ENCODE data around the gene HTT. TPM values are rescaled to one million over a fixed set of nuclear protein-coding genes. Genes with fewer than 3 reads are reported as not detected.

Gene HTT
- polyA plus RNA-seq, 4 donors = 28.6 to 41.3 (median 33.3) TPM

DNA sequence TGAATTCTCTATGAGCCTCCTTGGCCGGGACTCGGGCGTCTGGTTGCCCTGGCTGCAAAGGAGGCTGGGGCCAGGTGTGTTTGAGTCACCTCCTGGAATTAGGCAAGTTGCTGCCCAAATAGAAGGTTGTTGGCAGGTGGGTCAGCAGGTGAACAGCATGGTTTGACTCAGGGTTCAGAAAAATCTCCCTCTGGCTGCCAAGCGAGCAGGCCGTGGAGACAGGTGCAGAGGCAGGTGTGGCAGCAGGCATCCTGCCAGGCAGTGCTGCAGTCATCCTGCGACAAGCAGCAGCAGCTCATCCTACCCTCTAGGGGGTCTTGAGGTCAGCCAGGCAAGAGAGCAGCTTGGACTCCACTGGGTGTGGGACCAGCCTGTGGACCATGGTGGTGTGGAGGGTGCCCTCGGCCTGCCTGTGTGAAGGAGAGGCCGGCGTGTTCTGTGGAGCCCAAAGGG lies 182.6 kb downstream of the HTT start:
- DNase-seq (ENCODE audit: low read depth in 4 of 4, low spot score in 2 of 4) = no peak

DNA sequence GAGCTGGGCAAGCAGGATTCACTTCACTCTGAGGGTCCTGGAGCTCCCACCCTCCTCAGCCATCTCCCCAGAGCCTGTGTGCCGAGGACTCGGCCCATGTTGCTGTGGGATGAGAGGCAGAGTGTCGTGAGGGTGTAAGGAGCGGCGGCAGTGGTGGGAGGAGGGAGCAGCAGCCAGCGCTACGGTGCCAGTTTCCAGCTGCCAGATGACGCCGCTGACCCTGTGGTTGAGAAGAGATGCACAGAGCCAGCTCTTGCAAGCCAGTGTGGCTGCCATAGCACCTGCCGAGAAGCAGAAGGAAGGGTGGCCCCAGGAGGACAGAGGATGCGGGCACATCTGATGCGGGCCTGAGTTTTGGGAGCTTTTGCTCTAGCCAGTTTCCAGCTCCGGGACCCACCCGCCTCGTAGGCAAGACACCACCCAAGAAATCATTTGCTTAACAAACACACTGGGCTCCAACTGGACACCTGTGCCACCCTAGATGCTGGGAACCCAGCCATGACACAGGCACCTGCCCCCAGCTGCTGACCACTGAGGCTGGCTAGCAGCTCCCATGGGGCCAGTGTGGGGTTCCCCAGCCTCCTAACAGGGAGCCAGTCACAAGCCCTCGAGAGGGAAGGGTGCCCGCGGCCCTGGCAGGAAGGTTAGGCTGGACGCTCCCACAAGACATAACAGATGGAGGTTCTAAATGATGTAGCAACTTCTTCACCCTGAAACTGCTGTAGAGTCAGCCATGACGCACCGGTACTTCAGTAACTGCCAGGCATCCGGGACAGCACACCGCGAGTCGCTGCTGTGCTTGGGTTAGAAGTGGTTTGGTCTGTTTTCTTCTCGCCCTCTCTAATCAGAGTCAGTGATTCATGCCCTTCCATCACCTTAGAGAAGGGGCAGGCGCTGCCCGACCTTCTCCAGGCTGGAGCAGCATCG lies 183.3 kb downstream of the HTT start:
- no peak for DNase-seq (ENCODE audit: low read depth in 4 of 4, low spot score in 2 of 4)

DNA sequence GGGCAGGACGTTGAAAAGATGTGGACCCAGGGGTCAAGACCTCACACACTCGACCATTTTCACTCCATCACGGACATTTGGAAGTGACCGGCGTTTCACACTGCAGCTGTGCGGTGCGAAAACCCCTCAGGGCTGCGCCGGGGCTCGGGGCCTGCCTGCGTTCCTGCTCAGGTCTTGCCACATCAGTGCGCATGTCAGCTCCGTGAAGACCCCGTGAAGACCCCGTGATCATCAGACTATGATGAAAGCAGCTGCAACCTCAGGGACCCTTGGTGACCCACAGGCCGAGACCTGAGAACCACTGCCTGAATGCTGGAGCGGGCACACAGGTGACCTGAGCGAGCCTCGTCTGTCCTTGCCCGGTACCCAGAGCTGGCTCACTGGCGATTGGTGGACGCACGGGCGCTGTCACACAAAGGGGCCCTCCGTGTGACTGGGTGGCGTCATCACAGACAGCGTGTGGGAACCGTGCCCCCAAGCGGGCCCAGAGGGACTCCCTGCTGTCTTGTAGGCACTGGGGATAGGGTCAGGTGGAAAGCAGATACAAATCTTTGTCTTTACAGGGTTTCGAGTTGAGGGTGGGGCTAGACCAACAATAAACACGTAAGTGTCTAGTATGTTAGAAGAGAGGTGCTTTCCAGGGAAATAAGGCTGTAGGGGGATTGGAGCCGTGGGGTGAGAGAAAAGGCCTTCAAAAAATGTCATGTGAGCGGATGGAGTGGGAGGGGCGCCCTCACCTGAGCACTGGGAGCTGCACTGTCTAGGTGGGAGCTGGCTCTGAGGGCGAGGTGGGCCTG lies 187.1 kb downstream of the HTT start:
- DNase-seq (ENCODE audit: low read depth in 4 of 4, low spot score in 2 of 4) = no peak

DNA sequence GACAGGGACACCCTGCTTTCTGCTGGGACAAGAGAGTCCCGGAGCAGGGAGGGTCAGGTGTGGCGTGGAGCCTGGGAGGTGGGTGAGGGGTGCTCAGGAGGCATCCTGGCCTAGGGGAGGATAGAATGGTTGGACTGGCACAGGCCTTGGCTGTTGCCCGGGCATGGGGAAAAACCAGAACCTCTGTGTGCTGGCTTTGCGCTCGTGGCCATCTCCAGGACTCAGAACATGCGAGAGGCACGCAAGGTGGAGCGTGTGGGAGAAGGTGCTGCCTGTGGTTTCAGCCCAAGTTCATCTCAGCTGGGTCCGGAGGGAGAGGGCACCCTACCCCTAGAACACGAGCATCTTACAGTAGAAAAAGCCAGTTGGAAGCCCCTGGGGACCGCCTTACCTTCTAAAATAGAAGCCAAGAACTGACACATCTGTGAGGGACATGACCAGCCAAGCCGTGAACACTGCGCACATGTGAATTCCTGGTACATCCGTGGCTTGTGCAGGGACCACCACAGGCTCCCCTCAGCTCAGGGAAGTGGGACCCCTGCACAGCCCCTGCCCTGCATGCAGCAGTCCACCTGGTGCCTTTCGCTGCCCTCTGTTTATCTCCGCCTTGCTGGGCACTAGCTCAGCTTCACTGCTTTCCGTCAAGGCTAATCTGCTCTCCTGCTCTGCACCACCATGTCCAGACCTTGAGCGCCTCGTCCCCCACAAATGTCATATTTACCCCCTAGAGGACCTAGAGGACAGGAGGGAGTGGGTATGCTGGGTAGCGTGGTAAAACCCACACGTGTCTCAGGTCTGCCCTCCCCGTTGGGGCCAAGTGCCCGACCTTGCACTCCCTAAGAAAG lies 187.9 kb downstream of the HTT start:
- DNase-seq (ENCODE audit: low read depth in 4 of 4, low spot score in 2 of 4) = no peak

DNA sequence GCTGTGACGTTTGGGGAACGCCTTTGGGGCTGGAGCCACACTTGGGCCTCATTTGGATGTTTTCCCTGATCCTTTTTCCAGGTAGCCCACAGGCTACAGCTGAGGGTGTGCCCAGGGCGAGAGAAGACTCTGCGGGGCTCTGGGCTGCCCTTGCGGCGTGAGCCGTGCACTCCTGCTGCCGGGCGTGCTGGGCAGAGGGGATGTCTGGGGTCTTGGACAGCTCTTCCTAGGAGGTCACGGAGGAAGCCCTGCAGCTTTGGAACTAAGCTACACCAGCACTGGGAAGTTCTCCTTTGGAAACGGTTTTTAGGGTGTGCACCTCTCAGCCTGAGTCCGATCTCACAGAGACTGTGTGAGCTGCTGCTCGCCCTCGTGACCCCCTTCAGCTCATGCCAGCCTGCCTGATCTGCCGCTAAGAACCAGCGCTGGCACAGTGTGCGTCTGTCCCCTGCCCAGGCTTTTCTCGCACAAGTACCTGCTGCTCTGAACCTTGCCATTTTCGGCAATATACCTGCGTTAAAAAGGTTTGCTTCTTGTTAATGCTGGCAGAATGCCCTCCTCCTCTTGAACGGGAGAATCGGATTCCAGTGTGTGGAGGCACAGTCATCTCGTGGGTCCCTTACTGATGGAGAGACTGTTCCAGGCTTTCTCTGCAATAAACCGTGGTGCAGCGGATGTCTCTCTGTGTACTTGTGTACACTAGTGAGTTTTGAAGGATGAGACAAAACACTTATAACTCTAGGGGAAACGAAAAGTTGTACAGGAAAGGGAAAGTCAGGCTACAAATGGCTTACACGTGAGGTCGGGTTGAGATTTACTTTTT lies 188.8 kb downstream of the HTT start:
- DNase-seq (ENCODE audit: low read depth in 4 of 4, low spot score in 2 of 4) = no peak

DNA sequence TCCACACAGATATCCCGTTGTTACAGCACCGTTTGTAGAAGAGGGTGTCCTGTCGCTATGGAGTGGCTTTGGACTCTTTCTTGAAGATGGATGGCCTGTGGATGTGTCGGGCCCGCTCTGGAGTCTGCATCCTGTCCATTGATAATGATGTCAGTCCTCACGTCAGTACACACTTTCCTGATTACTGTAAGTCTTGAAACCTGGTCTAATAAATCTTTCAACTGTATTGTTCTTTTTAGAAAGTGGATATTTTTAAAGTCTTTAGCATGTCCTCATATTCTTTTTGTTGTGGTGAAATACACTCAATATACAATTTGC lies 189.4 kb downstream of the HTT start:
- DNase-seq (ENCODE audit: low read depth in 4 of 4, low spot score in 2 of 4) = no peak

DNA sequence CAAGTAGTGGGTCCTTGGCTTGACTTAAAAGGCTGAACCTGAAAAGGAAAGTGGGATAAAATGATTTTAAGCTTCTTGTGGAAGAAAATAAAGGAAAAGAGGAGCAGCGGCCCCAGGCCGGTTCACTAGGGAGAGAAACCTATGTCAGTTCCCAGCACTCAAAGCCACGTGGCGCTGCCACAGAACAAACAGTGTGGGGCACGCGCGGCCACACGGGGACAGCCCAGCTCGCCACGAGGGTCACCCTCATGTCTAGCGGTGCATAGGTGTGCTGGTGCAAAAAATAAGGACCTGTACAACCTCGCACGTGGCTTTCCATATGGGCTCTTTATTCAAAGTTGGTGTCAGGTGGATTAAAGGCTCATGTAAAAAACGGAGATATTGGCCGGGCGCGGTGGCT lies 191.6 kb downstream of the HTT start:
- no peak for DNase-seq (ENCODE audit: low read depth in 4 of 4, low spot score in 2 of 4)

DNA sequence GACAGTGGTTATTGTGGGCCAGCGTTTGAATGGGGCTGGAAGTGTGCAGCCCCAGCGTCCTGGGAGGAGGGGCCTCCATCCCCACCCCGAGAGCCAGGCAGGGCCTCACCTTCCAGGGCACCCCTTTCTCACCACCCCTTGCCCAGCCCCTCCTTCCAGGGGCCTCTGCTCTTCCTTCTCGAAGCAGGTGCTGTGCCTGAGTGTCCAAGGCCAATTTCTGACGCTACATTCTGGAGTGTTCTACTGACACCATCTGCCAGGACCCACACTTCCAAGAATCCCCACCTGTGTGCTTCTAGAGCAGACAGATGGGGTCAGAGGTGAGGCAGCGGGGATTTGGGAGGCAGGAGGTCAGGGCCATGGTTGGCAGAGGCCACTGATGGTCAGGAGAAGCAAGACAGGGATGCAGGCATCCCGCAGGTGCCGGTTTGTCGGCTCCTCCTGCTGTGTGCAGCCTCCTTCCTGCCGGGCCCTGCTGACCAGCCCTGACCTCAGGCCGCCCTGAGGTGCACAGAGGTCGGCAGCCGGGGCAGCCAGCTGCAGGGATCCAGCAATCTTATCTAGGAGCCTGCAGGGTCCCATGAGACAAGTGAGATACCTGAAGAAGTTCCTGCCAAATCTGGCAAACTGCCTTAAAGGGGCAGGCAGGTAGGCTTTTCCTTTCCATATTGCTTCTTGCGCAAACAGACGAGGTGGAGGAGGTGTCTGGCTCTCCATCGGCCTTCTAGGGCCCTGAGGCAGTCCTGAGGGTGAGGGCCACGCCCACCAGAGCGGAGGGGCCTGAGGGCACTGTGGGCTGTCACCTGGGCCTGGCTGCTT lies 193.3 kb downstream of the HTT start:
- no peak for DNase-seq (ENCODE audit: low read depth in 4 of 4, low spot score in 2 of 4)

DNA sequence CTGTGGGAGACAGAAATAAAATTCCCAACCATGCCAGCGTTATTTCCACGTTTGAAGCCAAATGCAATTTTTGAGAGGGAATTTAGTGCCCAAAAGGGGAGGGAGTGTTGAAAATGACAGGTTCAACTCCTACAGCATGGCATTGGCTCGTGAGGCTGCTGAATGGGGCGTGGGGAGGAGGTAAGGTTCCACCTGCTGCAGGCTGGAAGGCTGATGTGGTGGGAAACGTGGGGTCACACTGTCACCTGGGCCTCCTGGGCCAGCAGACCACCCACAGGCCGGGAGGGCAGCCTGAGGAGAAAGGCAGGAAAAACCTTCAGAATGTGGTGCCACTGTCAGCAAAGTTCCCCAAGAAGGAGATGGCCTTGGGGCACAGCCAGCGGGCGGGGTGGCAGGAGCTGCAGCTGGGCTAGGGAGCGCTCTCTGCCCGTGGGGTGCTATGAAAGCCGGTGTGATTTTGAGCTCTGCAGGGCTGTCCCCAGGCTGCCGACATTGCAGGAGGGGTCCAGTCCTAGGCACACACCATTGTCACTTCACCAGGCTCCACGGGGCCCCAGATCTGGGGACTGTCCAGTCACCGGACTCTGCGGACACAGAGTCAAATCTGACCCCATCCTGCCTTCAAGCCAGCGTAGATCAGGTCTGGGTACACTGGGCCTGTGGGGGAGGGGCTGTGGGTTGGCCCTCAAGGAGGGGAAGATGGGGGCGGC lies 194.1 kb downstream of the HTT start:
- DNase-seq (ENCODE audit: low read depth in 4 of 4, low spot score in 2 of 4) = no peak

DNA sequence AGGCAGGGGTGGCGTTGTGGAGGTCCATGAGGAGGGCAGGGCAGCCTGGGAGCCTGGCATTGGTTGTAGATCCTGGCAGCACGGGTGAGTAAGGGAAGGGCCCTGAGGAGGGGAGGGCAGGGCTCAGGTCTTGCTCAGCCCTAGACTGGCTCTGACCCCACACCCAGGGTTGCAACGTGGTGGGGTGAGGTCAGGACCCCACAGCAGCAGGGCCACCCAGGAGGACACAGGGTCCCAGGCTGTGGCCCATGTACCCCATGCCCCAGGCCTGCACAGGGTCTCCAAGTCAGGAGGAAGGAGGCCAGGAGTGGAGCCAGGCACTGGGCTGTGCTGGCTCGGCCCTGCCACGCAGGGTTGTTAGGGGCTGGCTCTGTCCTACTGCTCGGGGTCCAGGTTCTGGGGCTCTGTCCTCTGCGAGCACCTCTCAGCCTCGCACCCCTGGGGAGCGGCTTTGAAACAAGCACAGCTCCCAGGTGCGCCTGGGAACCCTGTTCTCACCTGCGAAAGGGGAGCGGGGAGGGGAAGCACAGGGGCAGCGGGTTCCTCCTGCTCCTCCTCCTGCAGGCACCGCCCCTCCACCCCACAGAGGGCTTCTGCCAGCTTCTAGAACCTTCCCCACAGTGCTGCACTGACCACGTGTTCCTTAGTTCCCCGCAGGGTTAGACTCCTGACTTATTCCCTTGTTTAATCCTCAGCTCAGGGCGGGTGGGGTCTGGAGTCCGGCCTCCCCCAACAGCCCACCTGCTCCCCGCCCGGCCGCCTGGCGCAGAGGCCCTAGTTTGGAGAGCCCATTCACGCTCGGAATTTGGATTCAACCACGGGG lies 194.8 kb downstream of the HTT start:
- no peak for DNase-seq (ENCODE audit: low read depth in 4 of 4, low spot score in 2 of 4)

DNA sequence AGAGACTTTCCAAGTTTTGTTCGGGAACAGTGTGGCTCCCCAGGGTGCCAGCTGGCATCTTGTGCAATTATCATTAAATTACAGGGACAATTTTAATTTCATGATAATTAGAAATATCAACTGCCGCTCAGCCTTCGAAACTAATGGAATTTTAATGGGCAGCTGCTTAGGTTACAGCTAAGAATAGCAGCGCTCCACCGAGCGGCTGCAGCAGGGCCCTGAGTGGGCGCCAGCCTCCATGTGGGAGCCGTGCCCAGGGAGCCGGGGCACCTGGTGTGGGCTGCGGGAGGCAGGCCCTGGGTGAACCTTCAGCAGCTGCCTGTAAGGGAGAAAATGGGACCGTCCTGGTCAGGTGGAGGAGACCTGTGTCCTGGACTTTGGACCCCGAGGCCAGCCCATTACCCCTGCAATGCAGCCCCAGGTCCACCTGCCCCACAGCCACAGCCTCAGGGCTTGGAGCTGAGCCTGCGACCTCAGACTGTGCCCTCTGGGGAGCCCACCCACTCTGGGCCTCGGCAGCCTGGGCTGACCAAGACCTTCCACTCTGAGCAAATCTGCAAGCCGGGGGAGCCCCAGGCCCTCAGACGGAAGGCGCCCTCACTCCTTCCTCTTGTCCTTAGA lies 195.6 kb downstream of the HTT start:
- DNase-seq (ENCODE audit: low read depth in 4 of 4, low spot score in 2 of 4) = no peak

DNA sequence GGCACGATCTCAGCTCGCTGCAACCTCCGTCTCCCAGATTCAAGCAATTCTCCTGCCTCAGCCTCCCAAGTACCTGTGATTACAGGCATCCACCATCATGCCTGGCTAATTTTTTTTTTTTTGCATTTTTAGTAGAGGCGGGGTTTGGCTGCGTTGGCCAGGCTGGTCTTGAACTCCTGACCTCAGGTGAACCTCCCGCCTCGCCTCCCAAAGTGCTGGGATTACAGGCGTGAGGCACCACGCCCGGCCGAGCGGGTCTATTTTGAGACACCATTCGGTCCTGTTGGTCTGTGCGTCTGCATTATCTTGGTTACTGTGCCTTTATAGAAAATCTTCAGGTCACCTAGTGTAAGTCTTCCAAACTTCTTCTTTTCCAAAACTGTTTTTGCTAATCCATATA lies 196.7 kb downstream of the HTT start:
- DNase-seq (ENCODE audit: low read depth in 4 of 4, low spot score in 2 of 4) = no peak

DNA sequence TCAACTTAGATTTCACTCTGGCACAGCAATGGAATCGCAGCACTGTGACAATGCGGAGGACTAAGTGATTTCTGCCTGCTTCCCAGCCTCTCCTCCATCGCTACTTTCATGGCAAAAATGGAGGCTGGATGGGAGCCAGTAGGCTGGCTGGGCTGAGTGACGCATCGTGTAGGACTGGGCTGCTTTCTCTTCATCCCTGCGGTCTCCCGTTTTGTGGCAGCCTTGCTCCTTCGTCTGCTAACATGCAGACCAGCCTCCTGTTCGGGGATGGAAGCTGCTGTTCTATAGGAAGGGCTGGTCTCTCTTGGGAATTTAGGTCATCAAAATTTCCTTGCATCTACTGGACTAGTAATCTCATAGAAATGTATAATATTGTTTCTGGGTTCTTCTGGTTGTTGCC lies 202.5 kb downstream of the HTT start:
- DNase-seq (ENCODE audit: low read depth in 4 of 4, low spot score in 2 of 4) = no peak

DNA sequence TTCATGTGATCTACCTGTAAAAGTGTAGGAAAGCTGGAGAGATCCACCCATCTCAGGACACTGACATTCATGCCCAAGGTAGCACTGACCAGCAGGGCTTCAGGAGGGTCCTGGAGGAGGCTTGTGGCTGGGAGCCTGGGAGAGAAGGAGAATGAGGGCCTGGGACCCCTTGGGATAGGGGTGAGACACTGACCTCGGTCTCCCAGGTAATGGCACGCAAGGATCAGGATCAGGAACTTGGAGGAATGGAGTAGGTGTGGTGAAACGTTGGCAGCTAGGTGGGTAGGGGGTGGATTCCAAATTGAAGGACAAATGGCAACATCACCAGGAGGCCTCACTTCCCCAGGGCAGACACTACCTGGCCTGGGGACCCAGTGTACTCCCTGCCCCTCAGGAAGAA lies 206.0 kb downstream of the HTT start:
- no peak for DNase-seq (ENCODE audit: low read depth in 4 of 4, low spot score in 2 of 4)

DNA sequence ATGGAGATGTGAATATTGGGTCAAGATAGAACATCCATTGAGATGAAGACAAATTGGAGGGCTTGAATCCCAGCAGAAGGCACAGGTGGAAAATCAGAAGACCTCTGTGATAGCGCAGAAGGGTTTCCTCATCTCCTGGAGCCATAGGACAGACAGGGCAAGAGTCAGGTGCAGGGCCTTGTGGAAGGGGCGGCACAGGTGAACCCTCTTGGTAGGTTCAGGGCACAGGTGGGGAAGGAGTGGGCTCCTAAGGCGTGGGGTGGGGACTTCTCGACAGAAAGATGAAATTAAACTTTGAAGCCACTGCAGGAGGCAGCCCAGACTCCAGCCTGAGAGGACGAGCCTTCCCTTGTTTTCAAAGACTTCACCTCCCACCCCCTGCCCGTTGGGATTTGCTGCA lies 209.0 kb downstream of the HTT start:
- no peak for DNase-seq (ENCODE audit: low read depth in 4 of 4, low spot score in 2 of 4)

DNA sequence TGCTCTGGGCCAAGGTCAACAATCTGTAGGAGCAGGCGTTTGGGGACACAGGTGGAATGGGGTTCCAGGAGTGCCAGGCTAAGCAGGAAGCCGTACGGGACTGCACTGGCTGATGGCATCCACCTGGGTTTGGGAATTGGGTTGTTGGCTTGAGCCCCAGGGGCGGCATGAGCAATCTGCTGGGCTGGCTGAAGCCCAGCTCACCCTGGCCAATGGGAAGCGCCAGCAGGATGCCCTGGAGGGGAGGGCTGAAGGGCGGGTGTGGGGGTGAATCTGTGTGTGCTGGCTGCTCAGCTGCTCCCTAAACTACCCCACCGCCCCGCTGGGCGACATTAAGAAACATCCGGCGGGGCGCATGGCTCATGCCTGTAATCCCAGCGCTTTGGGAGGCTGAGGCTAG lies 209.4 kb downstream of the HTT start:
- no peak for DNase-seq (ENCODE audit: low read depth in 4 of 4, low spot score in 2 of 4)
